SU-DHL-6 (cell line): ENCODE data around the gene ANKH.

Source experiments
- H2AFZ ChIP-seq: fragments of 200-600 bp; sonication (generic); 2 replicates; pipeline ENCODE4 v1.6.1; 2014; ENCODE audit warnings: low read depth, mild to moderate bottlenecking, moderate library complexity, mixed read lengths, antibody characterized with exemption, low read length; ENCODE audit not compliant: severe bottlenecking
- H3F3A ChIP-seq: fragments of 200-600 bp; shearing (Covaris generic); 2 replicates; pipeline ENCODE4 v1.6.0; 2016; ENCODE audit warnings: antibody characterized with exemption, mild to moderate bottlenecking; ENCODE audit not compliant: insufficient read depth
- H3K27ac ChIP-seq: fragments of 200-600 bp; sonication (generic); 2 replicates; pipeline ENCODE4 v1.5.1; 2016; ENCODE audit warnings: low read depth, mild to moderate bottlenecking, low read length, moderate library complexity, mixed read lengths
- H3K27me3 ChIP-seq: fragments of 200-600 bp; sonication (generic), shearing (Covaris generic); 2 replicates; pipeline ENCODE4 v1.6.0; 2014; ENCODE audit warnings: mild to moderate bottlenecking, low read length
- H3K36me3 ChIP-seq: fragments of 200-600 bp; sonication (generic); 2 replicates; pipeline ENCODE4 v1.6.1; 2014; ENCODE audit warnings: mild to moderate bottlenecking, low read length, mixed read lengths
- H3K4me2 ChIP-seq: fragments of 300-600, 200-600 bp; shearing (Covaris generic), sonication (generic); 2 replicates; pipeline ENCODE4 v1.6.0; 2014; ENCODE audit warnings: low read length, low read depth, mild to moderate bottlenecking; ENCODE audit not compliant: poor library complexity, severe bottlenecking
- H3K4me3 ChIP-seq: fragments of 200-600 bp; sonication (generic); 2 replicates; pipeline ENCODE4 v1.5.1; 2014; ENCODE audit warnings: antibody characterized with exemption, low read length, mild to moderate bottlenecking, mixed read lengths; ENCODE audit not compliant: insufficient read depth, poor library complexity, severe bottlenecking
- H3K79me2 ChIP-seq: fragments of 200-600 bp; sonication (generic); 2 replicates; pipeline ENCODE4 v1.6.1; 2014; ENCODE audit warnings: mild to moderate bottlenecking, low read length, moderate library complexity; ENCODE audit not compliant: insufficient read depth
- H3K9ac ChIP-seq: fragments of 200-600 bp; sonication (generic); 2 replicates; pipeline ENCODE4 v1.7.0; 2014; ENCODE audit warnings: mild to moderate bottlenecking, low read length
- H3K9me2 ChIP-seq: fragments of 200-600 bp; sonication (generic); replicated peaks from 2 replicates; pipeline ENCODE4 v1.6.1; 2014; ENCODE audit warnings: low read length; ENCODE audit not compliant: insufficient read depth
- H3K9me3 ChIP-seq: fragments of 200-600 bp; sonication (generic); 2 replicates; pipeline ENCODE4 v1.6.1; 2014; ENCODE audit warnings: low read length, mixed read lengths; ENCODE audit not compliant: insufficient read depth
- H4K20me1 ChIP-seq: fragments of 200-600 bp; sonication (generic); 2 replicates; pipeline ENCODE4 v1.6.1; 2014; ENCODE audit warnings: low read depth, mild to moderate bottlenecking, antibody characterized with exemption, low read length, moderate library complexity, mixed read lengths
- EZH2phosphoT487 ChIP-seq: fragments of 200-600 bp; sonication (generic), shearing (Covaris generic); conservative IDR thresholded peaks from 2 replicates; pipeline ENCODE4 v1.6.1; 2018; ENCODE audit warnings: mild to moderate bottlenecking, antibody characterized with exemption, low read length, moderate library complexity, mixed read lengths
- TF ChIP-seq, protein P1 (sequence below): fragments of 200-600 bp; sonication (generic); IDR thresholded peaks from one replicate; pipeline ENCODE4 v1.5.1; 2017; ENCODE audit warnings: antibody characterized with exemption, mild to moderate bottlenecking, low read length, moderate library complexity; ENCODE audit not compliant: insufficient read depth, poor library complexity, severe bottlenecking

The ANKH gene

DNA sequence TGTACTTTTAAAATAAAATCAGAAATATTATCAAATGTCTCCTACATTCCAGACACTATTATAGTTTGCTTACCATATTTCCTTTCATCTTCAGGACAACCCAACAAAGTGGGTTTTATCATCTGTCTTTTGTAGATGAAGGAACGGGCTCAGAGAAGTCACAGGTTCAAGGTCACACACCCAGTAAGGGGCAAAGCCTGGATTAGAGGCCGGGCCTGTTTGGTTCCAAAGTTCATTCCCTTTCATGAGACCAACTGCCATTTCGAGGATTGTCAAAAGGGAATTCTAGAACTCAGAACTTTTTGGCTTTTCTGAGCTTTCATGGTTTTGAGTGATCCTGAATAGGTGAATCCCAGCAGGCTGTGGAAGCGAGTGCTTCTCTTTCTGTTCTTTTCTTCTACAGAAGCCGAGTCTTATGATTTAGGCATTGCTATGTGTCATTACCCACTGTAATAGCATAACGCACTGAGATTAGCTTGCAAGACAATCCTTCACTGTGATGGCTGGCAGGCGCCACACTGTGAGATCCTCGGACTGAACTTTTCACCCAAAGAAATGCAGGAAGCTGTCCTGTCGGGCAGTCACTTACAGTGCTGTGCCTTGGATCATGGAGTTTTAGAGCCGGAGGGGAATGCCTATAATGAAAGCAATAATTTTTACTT, 43.8 kb upstream of the ANKH start:
- no peaks in the 10 kb centered on the region for H4K20me1 ChIP-seq
- no peak overlapping the region for H2AFZ ChIP-seq
- H3F3A ChIP-seq = no peaks in the 10 kb centered on the region
- H3K4me3 ChIP-seq = no peak overlapping the region
- no peak overlapping the region for H3K4me2 ChIP-seq
- TF ChIP-seq EZH2phosphoT487 = no peak
- TF ChIP-seq, protein P1, sequence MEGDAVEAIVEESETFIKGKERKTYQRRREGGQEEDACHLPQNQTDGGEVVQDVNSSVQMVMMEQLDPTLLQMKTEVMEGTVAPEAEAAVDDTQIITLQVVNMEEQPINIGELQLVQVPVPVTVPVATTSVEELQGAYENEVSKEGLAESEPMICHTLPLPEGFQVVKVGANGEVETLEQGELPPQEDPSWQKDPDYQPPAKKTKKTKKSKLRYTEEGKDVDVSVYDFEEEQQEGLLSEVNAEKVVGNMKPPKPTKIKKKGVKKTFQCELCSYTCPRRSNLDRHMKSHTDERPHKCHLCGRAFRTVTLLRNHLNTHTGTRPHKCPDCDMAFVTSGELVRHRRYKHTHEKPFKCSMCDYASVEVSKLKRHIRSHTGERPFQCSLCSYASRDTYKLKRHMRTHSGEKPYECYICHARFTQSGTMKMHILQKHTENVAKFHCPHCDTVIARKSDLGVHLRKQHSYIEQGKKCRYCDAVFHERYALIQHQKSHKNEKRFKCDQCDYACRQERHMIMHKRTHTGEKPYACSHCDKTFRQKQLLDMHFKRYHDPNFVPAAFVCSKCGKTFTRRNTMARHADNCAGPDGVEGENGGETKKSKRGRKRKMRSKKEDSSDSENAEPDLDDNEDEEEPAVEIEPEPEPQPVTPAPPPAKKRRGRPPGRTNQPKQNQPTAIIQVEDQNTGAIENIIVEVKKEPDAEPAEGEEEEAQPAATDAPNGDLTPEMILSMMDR = no peak
- H3K9me3 ChIP-seq = no peaks in the 10 kb centered on the region
- no peak overlapping the region for H3K9ac ChIP-seq
- no peaks in the 10 kb centered on the region for H3K79me2 ChIP-seq
- no peaks in the 10 kb centered on the region for H3K9me2 ChIP-seq
- H3K27me3 ChIP-seq = no peaks in the 10 kb centered on the region
- no peak overlapping the region for H3K27ac ChIP-seq
- H3K36me3 ChIP-seq = no peaks in the 10 kb centered on the region

DNA sequence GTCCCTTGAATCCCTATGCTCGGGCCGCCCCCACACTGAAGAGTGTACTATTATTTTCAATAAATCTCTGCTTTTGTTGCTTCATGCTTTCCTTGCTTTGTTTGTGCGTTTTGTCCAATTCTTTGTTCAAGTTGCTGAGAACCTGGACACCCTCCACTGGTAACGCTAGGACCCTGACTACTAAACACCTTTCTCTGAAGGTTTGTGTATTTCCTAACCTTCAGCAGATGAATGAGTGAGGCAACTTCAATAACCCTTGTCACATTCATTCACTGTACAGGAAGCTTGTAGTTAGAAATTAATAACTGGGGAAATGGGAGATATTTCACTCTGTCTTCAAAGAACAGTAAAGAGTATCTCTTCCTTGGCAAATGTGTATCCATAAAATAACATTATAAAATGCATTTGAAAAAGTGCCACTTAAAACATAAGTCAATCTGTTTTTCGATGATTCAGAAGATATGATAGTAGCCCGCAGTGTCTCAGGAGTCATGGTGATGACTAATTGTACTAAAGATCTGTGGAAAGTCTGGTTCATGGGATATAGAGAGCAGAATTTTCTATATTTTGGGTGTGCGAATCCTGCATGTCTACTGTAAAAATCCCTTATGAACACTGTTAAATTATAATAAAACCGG, 43.2 kb upstream of the ANKH start:
- TF ChIP-seq, protein P1 = no peak
- no peak for TF ChIP-seq EZH2phosphoT487
- no peaks in the 10 kb centered on the region for H4K20me1 ChIP-seq
- no peak overlapping the region for H3K4me2 ChIP-seq
- H3K4me3 ChIP-seq = no peak overlapping the region
- no peaks in the 10 kb centered on the region for H3K36me3 ChIP-seq
- no peaks in the 10 kb centered on the region for H3K27me3 ChIP-seq
- no peak overlapping the region for H3K27ac ChIP-seq
- H3K9me3 ChIP-seq = no peaks in the 10 kb centered on the region
- H3K79me2 ChIP-seq = no peaks in the 10 kb centered on the region
- no peaks in the 10 kb centered on the region for H3K9me2 ChIP-seq
- no peak overlapping the region for H2AFZ ChIP-seq
- H3K9ac ChIP-seq = no peak overlapping the region
- H3F3A ChIP-seq = no peaks in the 10 kb centered on the region

DNA sequence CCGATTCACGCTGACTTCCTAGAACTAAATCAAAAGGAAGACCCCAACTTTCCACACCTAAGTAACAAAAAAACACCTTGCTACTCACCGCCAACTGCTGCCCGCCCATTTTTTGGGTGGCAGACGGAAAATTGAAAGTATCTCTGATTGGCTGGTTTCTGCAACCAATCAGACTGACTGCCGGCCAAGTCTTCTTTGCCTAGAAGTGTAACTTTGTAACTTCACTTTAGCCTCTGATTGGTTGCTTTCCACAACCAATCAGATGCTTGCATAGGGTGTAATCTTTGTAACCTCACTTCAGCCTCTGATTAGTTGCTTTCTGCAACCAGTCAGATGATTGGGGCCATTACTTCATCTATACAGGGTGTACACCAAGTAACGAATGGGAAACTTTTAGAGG, 42.6 kb upstream of the ANKH start:
- Histone ChIP-seq H4K20me1 (no peaks in the 10 kb centered on the region), H3K4me3 (no peak overlapping the region), H3K9me2 (no peaks in the 10 kb centered on the region), H3K9me3 (no peaks in the 10 kb centered on the region), H3K27me3 (no peaks in the 10 kb centered on the region), H3F3A (no peaks in the 10 kb centered on the region), H3K4me2 (no peak overlapping the region), H3K79me2 (no peaks in the 10 kb centered on the region), H2AFZ (no peak overlapping the region), H3K9ac (no peak overlapping the region), H3K36me3 (no peaks in the 10 kb centered on the region), H3K27ac (no peak overlapping the region)
- no peak for TF ChIP-seq EZH2phosphoT487
- TF ChIP-seq, protein P1 = no peak
